ENCODE measurements around the gene RYR3.

GRCh38 chr15:33315044-33315443 is 4.3 kb downstream of the RYR3 start:
- TF ChIP-seq, protein P1, sequence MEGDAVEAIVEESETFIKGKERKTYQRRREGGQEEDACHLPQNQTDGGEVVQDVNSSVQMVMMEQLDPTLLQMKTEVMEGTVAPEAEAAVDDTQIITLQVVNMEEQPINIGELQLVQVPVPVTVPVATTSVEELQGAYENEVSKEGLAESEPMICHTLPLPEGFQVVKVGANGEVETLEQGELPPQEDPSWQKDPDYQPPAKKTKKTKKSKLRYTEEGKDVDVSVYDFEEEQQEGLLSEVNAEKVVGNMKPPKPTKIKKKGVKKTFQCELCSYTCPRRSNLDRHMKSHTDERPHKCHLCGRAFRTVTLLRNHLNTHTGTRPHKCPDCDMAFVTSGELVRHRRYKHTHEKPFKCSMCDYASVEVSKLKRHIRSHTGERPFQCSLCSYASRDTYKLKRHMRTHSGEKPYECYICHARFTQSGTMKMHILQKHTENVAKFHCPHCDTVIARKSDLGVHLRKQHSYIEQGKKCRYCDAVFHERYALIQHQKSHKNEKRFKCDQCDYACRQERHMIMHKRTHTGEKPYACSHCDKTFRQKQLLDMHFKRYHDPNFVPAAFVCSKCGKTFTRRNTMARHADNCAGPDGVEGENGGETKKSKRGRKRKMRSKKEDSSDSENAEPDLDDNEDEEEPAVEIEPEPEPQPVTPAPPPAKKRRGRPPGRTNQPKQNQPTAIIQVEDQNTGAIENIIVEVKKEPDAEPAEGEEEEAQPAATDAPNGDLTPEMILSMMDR (IDR thresholded peaks at IDR 0.05): no peak
- TF ChIP-seq POLR2A (IDR thresholded peaks at IDR 0.05; ENCODE audit: low read depth) (no peak), POLR2AphosphoS5 (IDR thresholded peaks at IDR 0.05) (no peak)

All from esophagus muscularis mucosa (tissue), 3 donors.